RWPE2 (cell line): ENCODE measurements around the gene SH2B3.
"Not testable (repeated sequence)": the region's sequence is repeated elsewhere in the genome, so short reads cannot be mapped to it uniquely, and the experiment has no call there.

Experiments
- ATAC-seq: fragments of 200-7000 bp; cut with Tn5 transposase; 3 replicates; pipeline ENCODE4 v1.9.1; 2021; ENCODE audit warnings: low read depth
- DNase-seq: peaks from one replicate; pipeline ENCODE4 v3.0.0-alpha.2; 2020; ENCODE audit warnings: low spot score
- H3K27ac ChIP-seq: fragments of 450-650 bp; 2 replicates; pipeline ENCODE4 v1.5.1; 2017; ENCODE audit warnings: mild to moderate bottlenecking; ENCODE audit not compliant: poor library complexity, severe bottlenecking
- H3K27me3 ChIP-seq: fragments of 250-450 bp; sonication (Bioruptor Pico); 2 replicates; pipeline ENCODE4 v1.5.1; 2021; ENCODE audit warnings: mild to moderate bottlenecking, moderate library complexity; ENCODE audit not compliant: insufficient read depth, poor library complexity, severe bottlenecking
- H3K36me3 ChIP-seq: fragments of 250-450 bp; sonication (Bioruptor Pico); 2 replicates; pipeline ENCODE4 v1.5.1; 2020; ENCODE audit warnings: low read depth, mild to moderate bottlenecking, moderate library complexity
- H3K4me1 ChIP-seq: fragments of 250-450 bp; sonication (Bioruptor Pico); 2 replicates; pipeline ENCODE4 v1.5.1; 2021; ENCODE audit warnings: mild to moderate bottlenecking, moderate library complexity; ENCODE audit not compliant: insufficient read depth, poor library complexity, severe bottlenecking
- H3K4me3 ChIP-seq: fragments of 250-450 bp; sonication (Bioruptor Pico); 2 replicates; pipeline ENCODE4 v1.5.1; 2021; ENCODE audit warnings: mild to moderate bottlenecking, moderate library complexity; ENCODE audit not compliant: severe bottlenecking
- H3K9me3 ChIP-seq: fragments of 250-450 bp; sonication (Bioruptor Pico); 2 replicates; pipeline ENCODE4 v1.5.1; 2021; ENCODE audit warnings: mild to moderate bottlenecking, moderate library complexity; ENCODE audit not compliant: severe bottlenecking
- TF ChIP-seq, protein P1 (sequence below): fragments of 450-650 bp; IDR thresholded peaks from one replicate; pipeline ENCODE4 v1.5.1; 2017; ENCODE audit warnings: mild to moderate bottlenecking, moderate library complexity; ENCODE audit not compliant: poor library complexity, severe bottlenecking

SH2B3 gene

DNA sequence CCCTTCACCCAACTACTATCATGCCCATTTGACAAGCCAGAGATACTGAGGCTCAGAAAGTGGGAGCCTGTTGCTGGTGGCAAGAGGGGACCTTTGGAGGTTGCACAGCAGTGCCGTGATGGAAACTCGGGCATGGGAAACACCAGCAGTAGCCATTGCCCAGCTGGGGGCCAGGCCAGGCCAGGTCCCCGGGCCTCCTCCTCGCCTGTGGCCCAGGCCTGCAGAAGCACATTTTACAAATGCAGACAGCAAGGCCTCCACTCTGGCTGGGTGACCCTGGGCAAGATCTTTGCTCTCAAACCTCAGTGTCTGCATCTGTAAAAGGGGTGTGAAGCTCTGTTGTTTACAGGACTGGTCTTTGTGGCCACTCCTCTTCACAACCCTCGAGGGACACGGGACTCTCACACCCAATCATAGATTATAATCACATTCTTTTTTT, 4.5 kb upstream of the SH2B3 start:
- TF ChIP-seq, protein P1, sequence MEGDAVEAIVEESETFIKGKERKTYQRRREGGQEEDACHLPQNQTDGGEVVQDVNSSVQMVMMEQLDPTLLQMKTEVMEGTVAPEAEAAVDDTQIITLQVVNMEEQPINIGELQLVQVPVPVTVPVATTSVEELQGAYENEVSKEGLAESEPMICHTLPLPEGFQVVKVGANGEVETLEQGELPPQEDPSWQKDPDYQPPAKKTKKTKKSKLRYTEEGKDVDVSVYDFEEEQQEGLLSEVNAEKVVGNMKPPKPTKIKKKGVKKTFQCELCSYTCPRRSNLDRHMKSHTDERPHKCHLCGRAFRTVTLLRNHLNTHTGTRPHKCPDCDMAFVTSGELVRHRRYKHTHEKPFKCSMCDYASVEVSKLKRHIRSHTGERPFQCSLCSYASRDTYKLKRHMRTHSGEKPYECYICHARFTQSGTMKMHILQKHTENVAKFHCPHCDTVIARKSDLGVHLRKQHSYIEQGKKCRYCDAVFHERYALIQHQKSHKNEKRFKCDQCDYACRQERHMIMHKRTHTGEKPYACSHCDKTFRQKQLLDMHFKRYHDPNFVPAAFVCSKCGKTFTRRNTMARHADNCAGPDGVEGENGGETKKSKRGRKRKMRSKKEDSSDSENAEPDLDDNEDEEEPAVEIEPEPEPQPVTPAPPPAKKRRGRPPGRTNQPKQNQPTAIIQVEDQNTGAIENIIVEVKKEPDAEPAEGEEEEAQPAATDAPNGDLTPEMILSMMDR = no peak
- ATAC-seq (no peak), DNase-seq (no peak)
- peaks cover 18% of the 10 kb centered on the region for H3K4me1 ChIP-seq
- no peaks in the 10 kb centered on the region for H3K27me3 ChIP-seq
- no peaks in the 10 kb centered on the region for H3K9me3 ChIP-seq
- H3K4me3 ChIP-seq = no peak overlapping the region
- H3K36me3 ChIP-seq = no peaks in the 10 kb centered on the region
- H3K27ac ChIP-seq = no peak overlapping the region

DNA sequence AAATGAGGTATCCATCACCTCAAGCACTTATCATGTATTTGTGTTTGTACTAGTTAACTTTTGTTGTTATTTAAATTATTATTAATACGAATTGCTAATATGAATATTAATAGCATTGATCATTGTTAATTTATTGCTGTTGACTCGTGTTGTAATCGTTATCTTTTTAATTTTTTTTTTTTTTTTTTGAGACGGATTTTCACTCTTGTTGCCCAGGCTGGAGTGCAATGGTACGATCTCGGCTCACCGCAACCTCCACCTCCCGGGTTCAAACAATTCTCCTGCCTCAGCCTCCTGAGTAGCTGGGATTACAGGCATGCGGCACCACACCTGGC, 3.3 kb upstream of the SH2B3 start:
- ATAC-seq, DNase-seq, H3K9me3 ChIP-seq, H3K4me3 ChIP-seq, H3K27me3 ChIP-seq, H3K36me3 ChIP-seq: not testable (repeated sequence)
- H3K4me1 ChIP-seq = peaks cover 13% of the 10 kb centered on the region
- peak overlapping the region; percentile 30 for H3K27ac ChIP-seq

DNA sequence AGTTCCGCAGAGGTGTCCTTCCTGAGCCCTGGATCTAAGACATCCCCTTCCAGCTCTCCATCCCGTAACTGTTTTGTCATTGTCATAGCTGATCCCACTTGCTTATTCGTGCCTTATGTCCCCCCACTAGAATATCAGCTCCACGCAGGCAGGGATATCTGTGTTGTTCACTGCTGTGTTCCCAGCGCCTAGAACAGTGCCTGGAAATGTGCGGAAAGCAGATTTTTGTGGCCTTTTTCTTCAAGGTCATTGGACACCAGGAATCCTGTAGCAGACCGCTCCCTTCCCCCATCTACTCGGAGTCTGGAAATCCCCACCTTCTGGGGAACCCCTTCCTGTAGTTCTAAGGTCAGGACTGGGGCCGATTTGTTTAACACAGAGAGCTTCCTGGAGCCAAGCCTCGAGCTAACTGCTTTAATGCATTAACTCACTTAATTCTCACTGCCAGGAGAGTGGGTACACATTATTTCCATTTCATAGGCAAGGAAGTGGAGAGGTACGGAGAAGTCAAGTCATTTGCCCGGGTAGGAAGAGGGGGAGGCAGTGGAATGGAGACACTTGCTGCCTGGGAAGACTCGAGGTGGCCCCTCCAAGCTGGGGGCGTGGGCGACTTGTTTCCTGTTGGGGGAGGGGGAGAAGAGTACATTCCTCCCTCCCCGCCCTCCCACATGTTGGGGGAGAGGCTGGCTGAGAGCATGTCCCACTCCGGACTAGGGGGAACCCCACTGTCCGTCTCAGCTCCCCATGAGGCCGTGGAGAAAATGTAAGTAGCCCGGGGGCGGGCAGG, 1.2 kb upstream of the SH2B3 start:
- Histone ChIP-seq H3K27me3 (no peaks in the 10 kb centered on the region), H3K4me1 (peaks cover 29% of the 10 kb centered on the region), H3K36me3 (no peaks in the 10 kb centered on the region), H3K9me3 (no peaks in the 10 kb centered on the region), H3K27ac (peak overlapping the region; percentile 79), H3K4me3 (no peak overlapping the region)
- TF ChIP-seq, protein P1 = no peak
- DNase-seq (no peak), ATAC-seq (no peak)

DNA sequence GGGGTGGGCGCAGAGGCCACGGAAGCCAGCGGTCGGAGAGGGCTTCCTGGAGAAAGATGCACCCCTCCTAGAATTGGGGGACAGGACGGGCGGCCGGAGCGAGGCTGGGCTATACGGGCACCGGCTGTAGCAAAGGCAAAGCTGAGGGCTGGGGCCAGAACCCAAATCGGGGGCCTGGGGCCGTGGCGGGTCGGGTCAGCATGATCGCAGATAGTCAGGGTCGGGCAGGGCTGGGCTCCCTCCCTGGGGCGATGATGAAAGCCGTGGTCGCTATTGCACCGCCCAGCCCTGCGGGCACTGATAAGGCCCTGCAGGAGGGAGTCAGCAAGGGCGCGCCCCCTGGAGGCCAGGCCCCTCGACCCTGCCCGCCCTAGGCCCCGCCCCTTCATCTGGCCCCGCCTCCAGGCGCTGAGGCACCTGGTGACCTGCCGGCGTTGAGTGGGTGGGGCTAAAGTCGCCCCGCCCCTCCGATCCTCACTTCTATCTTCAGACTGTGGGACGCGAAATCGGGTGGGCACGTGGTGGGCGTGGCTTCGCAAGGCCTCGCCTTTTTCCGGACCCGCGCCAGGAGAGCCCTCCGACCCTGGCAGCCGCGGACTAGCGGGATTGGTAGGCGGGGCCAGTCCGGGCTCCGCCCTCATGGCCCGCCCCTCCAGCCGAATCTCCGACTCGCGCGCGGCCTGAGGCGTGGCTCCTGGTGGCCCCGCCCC, 419 bp upstream of the SH2B3 start:
- peaks cover 36% of the 10 kb centered on the region for H3K4me1 ChIP-seq
- peak; percentile 91 for DNase-seq
- no peaks in the 10 kb centered on the region for H3K9me3 ChIP-seq

DNA sequence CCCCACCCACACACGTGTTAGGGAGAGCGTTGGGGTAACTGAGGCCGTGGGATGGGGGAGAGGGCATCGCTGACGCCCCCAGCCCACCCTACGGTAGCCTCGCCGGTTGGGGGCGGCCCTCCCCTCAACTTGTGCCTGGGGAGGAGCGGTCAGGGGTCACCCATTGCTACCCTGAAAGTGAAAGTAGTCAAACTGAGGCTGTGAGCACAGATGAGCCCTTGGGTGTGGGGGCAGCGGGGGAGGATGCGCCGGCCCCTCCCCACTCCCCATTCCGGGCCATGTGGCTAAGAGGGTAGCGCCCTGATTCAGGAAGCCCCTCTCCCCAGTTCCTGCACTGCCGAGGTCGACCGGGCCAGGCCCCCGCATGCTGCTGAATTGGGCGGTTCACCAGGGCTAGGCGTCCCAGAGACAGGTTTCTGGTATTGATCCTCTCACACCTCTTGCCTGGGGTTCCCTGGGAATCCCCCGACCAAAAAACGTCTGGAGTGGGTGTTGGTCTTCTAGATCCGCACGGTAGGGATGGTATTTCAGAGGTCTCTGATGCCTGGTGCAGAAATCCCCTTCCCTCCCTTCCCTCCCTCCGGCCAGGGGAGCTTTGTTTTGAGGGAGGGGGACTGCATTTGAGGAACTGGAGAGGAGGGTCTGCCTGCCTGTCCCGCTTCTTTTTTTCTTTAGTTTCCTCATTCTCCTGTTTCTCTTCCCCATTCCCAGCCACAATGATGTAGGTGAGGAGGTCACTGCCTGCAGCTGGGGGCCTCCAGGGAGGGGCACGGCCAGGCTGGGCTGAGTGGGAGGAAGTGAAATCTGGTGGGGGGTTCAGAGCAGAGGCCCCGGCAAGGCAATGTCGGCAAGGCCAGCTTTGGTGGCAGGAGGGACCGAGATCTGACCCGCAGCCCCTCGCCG, 1.0 kb downstream of the SH2B3 start:
- no peaks in the 10 kb centered on the region for H3K27me3 ChIP-seq
- peak overlapping the region; percentile 76 for H3K4me3 ChIP-seq
- TF ChIP-seq, protein P1 = no peak
- peaks cover 40% of the 10 kb centered on the region for H3K4me1 ChIP-seq
- H3K9me3 ChIP-seq = no peaks in the 10 kb centered on the region
- H3K27ac ChIP-seq = peak overlapping the region; percentile 79
- DNase-seq (no peak), ATAC-seq (no peak)
- no peaks in the 10 kb centered on the region for H3K36me3 ChIP-seq

More for the DNA sequence above, 419 bp upstream of the SH2B3 start:
- peak; percentile 57 for ATAC-seq
- Histone ChIP-seq H3K27ac (peak overlapping the region; percentile 79), H3K36me3 (no peaks in the 10 kb centered on the region), H3K27me3 (no peaks in the 10 kb centered on the region), H3K4me3 (peak overlapping the region; percentile 76)
- TF ChIP-seq, protein P1 = peak; percentile 72
